GM12874 (cell line): ENCODE data around the gene ADAMTS20.

Experiments used
- TF ChIP-seq, protein P1 (sequence below): IDR thresholded peaks from 2 replicates; pipeline ENCODE4 v1.5.1; 2011; ENCODE audit warnings: low read depth, mild to moderate bottlenecking, control low read depth, low read length, moderate library complexity; ENCODE audit not compliant: insufficient read depth

Gene ADAMTS20

DNA sequence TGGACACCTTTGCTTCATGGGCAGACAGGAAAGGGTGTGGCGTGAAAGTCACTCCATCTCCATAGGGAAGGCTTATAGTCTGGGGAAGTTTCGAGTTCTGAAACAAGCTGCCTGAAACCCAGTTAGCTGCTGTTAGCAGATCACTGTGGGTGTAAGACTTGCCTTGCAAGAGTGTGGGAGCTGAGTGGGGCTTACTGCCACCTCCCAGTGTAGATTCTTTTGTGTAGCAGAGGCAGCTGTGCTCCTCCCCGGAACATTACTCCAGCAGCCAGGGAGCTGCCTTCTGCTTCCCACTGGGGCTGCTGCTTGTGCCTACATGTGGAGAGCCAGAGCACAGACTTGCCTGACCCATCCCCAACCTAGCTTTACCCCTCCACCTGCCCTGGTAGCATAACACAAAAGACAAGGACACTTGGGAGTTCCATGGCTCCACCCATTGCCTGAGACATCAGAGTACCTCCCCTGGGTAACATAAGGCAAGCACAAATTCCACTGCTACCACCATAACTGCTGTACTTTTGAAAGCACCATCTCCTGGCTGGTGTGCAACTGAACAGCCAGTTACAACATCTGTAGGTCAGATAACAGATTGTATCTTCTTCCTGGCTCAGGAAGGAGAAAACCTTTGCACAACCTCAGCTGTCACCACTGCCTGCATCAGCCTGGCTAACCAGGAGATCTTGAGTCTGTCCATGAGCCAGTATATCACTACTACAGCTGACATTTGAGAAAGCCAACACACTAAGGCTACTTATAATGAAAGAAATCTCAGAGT lies 69.5 kb downstream of the ADAMTS20 start:
- TF ChIP-seq, protein P1, sequence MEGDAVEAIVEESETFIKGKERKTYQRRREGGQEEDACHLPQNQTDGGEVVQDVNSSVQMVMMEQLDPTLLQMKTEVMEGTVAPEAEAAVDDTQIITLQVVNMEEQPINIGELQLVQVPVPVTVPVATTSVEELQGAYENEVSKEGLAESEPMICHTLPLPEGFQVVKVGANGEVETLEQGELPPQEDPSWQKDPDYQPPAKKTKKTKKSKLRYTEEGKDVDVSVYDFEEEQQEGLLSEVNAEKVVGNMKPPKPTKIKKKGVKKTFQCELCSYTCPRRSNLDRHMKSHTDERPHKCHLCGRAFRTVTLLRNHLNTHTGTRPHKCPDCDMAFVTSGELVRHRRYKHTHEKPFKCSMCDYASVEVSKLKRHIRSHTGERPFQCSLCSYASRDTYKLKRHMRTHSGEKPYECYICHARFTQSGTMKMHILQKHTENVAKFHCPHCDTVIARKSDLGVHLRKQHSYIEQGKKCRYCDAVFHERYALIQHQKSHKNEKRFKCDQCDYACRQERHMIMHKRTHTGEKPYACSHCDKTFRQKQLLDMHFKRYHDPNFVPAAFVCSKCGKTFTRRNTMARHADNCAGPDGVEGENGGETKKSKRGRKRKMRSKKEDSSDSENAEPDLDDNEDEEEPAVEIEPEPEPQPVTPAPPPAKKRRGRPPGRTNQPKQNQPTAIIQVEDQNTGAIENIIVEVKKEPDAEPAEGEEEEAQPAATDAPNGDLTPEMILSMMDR = no peak

DNA sequence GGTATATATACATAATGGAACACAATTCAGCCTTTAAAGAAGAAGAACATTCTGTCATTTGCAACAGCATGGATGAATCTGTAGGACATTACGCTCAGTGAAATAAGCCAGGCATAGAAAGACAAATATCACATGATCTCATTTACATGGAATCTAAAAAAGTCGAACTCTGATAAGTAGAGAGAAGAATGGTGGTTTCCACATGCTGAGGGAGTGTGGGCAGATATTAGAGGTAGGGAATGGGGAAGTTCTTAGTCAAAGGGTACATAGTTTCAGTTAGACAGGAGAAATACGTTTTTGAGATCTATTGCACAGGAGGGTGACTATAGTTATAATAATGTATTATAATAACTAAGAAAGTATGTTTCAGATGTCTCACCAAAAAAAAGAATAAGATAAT lies 71.4 kb downstream of the ADAMTS20 start:
- TF ChIP-seq, protein P1 = no peak

DNA sequence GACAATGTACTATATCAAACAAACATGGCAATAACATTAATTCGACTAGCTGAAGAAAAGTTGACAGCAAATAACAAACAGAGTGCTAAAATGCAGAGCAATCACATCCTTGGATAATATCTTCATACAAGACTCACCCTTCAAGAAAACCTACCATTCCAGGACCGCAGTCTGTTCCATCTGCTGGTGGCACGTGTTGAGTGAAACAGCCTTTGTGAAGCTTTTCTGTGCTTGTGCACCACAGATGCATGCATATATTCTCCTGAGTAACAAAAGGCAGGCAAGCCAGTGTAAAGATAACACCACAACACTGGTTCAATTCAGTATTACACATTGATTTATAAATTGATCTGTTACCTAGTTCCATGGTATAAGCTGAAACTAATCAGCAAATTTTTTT lies 89.3 kb downstream of the ADAMTS20 start:
- TF ChIP-seq, protein P1 = no peak

DNA sequence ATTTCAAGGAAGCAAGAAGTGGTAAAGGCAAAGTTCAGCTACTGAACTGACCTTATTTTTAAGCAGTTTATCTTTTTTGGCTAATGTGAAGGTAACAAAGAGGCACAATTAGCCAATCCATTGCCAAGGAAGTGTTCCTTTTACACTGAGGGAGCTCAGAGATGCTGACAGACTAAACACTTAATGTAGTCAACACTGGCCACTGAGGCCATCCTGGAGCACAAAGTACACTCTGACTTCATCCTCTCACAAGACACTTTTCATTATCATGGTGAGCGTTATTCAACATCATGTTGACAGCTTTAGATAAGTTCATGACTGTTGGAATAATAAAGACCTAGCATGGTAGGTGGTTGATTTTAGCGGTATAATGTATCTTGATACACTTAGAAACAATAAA lies 89.9 kb downstream of the ADAMTS20 start:
- TF ChIP-seq, protein P1 = no peak

DNA sequence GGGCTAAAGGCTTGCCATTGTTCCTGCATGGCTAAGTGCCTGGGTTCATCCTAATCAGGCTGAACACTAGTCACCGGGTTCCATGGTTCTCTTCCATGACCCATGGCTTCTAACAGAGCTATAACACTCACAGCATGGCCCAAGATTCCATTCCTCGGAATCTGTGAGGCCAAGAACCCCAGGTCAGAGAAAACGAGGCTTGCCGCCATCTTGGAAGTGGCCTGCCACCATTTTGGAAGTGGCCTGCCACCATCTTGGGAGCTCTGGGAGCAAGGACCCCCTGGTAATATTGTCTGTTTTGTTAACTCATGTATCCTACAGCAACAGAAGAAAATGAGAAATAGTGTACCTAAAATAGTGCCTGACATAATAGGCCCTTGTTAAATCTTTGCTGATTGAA lies 92.7 kb downstream of the ADAMTS20 start:
- TF ChIP-seq, protein P1 = no peak

DNA sequence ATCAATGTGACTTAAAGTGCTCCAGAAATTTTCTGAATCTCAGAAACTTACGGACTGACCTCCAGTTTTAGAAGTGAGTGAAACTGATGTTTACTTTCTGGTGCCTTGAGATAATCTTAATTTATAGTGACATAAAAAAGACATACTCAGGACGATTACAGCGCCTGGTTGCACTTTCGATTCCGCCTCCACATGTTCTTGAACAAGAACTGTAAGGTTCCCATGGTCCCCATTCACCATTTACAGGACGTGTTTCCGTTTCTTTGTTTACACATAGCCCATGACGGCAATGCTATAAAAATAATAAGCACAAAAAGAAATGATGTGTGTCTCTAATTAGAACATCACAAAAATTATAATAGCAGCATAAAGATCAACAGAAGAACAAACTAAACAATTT lies 98.2 kb downstream of the ADAMTS20 start:
- TF ChIP-seq, protein P1 = no peak

DNA sequence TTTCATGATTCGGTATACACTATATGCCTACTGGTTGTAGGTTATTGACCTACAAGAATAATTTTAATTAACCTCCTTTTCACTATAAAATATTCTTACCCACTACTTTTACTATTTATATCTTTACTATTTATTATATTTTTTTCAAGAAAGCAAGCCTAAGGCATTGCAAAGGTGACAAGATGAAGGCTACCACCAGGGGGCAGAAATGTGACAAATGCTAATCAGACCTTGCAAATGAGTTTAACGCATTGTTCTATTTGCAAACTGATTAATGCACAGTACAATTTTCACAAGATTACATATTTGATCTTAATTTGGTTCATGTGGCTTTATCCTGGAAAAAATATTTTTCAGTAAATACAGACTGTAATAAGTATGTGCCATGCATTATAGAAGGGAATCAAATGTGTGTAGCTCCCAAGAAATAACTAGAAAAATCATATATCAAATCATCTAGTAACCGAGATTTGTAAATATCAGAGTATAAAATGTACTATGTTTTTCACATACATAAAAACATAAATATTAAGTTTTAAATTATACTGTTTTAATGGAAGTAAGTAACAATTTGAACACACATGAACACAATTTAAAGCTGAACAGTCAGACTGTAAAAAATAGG lies 107.0 kb downstream of the ADAMTS20 start:
- TF ChIP-seq, protein P1 = peak; percentile 57
